GM19468 (cell line): ENCODE results near the gene ZBTB8OS.
A peak's percentile ranks its signal among the peaks of the same experiment; 100 is the strongest.
"Not testable (repeated sequence)": the region's sequence is repeated elsewhere in the genome, so short reads cannot be mapped to it uniquely, and the experiment has no call there.

Source experiments
- ATAC-seq: cut with Tn5 transposase; IDR thresholded peaks from one replicate; pipeline ENCODE4 v1.9.1; 2021; ENCODE audit warnings: mild to moderate bottlenecking, moderate library complexity, moderate number of reproducible peaks; ENCODE audit not compliant: unreplicated experiment; ENCODE audit errors: extremely low read depth

ZBTB8OS gene

GRCh38 chr1:32651461-32652073 is 1.2 kb upstream of the ZBTB8OS start:
- ATAC-seq, result peak; percentile 2

DNA sequence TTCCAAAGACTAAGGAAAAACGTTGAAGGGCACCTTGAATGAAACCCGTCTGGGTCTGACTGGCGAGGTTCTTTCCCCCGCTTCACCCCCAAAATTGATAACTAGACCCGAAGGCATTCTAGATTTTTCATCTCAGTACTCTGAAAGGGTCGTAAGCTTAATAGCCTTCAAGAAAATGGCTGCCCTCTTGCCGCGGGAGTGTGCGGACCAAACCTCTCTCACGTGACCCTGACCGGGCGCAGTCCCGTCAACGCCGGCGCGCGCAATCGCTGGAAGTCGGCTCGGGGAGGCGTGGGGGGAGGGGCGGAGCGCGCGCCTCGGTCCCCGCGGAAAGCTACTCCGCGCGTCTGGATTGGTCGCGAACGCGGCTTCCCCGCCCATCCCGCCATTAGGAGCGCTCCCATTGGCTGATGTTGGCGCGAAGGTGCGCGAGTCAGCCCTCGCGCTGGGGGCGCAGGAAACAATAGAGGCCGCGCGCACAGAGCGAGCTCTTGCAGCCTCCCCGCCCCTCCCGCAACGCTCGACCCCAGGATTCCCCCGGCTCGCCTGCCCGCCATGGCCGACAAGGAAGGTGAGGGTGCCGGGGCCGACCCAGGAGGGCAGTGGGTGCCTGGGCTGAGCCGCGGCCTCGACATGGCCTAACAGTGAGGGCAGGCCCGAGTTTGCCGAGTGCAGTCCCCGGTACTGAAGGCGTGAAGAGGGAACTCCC is 556 bp upstream of the ZBTB8OS start, which contains the start of gene RBBP4:
TSS of gene RBBP4 (plus strand) at position 457 of the 709 bp plus-strand sequence. CDS start at position 556, 99 bp downstream.
- peak; percentile 60 for ATAC-seq

DNA sequence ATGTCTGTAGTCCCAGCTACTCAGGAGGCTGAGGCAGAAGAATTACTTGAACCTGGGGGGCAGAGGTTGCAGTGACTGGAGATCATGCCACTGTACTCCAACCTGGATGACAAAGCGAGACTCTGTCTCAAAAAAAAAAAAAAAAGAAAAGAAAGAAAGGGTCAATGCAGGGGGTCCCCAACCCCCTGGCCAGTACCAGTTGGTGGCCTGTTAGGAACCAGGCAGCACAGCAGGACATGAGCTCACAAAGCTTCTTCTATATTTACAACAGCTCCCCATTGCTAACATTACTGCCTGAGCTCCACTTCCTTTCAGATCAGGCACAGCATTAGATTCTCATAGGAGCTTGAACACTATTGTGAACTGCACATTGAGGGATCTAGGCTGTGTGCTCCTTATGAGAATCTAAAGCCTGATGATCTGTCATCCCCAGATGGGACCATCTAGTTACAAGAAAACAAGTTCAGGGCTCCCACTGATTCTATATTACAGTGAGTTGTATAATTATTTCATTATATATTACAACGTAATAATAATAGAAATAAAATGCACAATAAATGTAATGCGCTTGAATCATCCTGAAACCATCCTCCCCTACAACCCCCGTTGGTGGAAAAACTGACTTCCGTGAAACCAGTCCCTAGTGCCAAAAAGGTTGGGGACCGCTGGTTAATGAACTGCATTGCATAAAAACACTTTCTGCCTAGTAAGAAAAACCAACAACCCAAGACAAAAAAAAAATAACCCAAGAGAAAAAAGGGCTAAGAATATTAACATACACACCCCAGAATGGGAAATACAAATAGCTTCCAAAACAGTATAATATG is 2.8 kb downstream of the ZBTB8OS start:
- ATAC-seq, result no peak

DNA sequence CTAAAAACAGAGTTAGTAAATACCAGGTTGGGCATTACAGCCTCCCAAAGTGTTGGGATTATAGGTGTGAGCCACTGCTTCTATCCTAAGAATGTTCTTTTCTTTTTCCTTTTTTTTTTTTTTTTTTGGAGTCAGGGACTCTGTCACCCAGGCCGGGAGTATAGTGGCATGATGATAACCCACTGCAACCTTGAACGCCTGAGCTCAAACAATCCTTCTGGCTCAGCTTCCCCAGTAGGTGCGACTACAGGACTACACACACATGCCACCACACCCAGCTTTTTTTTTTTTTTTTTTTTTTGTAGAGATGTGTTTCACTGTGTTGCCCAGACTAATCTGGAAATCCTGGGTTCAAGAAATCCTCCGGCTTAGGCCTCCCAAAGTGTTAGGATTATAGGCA is 5.9 kb downstream of the ZBTB8OS start:
- ATAC-seq, result no peak

DNA sequence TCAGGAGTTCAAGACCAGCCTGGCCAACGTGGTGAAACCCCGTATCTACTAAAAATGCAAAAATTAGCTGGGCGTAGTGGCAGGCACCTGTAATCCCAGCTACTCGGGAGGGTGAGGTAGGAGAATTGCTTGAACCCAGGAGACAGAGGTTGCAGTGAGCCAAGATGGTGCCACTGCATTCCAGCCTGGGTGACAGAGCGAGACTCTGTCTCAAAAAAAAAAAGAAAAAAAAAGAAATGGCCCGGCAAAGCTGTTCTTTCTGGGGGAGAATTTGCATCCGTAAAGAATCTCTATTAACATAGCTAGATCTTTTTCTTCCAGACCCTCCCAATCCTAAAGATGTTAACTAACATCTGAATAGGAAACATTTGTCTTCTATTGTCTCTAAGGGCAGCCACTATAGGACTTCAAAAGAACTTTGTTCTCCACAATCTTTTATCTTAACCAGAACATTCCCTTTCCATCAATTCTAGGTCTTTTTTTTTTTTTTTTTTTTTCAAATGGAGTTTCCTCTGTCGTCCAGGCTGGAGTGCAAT is 8.0 kb downstream of the ZBTB8OS start:
- not testable (repeated sequence) for ATAC-seq

- no peak for ATAC-seq
These were observed 10.8 kb downstream of the ZBTB8OS start for GRCh38 chr1:32639489-32640075.

- ATAC-seq, result no peak
These were observed 13.3 kb downstream of the ZBTB8OS start for GRCh38 chr1:32636914-32637645.

GRCh38 chr1:32635508-32636277 is 14.7 kb downstream of the ZBTB8OS start:
- ATAC-seq, result no peak

DNA sequence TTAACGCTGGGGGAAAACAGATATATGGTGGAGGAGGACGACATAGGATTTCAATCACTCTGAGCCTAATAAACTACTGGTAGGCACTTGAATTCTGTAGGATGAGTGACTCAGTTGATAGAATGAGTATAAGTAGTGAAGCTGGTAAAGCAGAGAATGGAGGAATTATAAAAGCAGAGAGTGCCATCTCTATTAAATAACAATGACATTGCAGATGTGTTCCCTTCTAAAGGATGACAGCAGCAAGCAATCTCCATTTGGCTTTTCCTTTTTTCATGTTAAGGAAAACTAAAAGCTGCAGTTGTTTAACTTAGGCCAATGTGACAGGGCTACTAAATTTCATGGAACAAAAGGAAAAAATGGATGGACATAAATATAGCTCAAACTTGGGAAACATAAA is 17.5 kb downstream of the ZBTB8OS start:
- ATAC-seq, result no peak

- ATAC-seq, result not testable (repeated sequence)
These were observed 20.2 kb downstream of the ZBTB8OS start for GRCh38 chr1:32630173-32630572.

- no peak for ATAC-seq
These were observed 22.7 kb downstream of the ZBTB8OS start for GRCh38 chr1:32627596-32628162.

GRCh38 chr1:32626176-32626575 is 24.2 kb downstream of the ZBTB8OS start:
- ATAC-seq, result no peak

DNA sequence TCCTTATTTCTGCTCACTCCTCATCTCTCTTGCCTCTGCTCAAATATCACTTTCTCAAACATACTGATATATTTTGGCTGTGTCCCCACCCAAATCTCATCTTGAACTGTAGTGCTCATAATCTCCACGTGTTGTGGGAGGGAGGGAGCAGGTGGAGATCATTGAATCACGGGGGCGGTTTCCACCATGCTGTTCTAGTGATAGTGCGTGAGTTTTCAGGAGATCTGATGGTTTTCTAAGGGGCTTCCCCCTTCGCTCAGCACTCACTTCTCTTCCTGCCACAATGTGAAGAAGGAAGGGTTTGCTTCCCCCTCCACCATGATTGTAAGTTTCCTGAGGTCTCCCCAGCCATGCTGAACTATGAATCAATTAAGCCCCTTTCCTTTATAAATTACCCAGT is 26.6 kb downstream of the ZBTB8OS start:
- ATAC-seq, result no peak

GRCh38 chr1:32622806-32623681 is 27.3 kb downstream of the ZBTB8OS start:
- ATAC-seq, result no peak

DNA sequence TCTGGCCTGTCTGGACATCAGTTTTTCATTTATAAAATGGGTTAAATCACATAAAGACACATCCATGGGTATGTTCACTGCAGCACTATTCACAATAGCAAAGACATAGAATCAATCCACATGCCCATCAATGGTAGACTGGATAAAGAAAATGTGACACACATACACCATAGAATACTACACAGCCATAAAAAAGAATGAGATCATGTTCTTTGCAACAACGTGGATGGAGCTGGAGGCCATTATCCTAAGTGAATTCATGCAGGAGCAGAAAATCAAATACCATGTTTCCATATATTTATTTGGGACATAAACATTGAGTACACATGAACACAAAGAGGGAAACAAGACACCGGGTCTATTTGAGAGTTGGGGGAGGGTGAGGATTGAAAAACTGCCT is 28.1 kb downstream of the ZBTB8OS start:
- no peak for ATAC-seq

DNA sequence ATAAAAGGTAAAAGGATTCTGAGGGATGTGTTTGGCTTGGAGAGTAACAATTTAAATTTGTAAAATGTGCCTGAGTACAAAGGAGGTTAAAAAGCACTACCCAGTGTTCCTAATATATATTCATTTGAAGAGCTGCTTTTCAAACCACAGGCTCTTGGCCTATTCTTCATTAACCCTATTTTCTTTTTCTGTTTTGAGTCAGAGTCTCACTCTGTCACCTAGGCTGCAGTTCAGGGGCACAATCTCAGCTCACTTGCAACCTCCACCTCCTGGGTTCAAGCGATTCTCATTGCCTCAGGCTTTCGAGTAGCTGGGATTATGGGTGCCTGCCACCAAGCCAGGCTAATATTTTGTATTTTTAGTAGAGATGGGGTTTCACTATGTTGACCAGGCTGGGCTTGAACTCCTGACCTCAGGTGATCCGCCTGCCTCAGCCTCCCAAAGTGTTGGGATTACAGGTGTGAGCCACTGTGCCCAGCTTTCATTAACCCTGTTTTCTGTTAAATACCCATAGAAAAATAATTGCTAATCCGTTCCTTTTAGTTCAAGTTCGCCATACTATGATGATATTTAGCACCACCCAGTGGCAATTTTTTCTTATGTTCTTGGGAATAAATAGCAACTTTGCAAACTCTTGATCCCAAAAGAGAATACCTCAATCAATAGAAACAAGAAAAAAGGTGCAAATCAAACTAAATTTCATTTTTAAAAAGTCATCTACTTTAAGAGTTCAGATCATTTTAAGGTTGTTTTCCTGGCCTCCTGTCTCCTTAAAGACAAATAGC is 30.5 kb downstream of the ZBTB8OS start:
- no peak for ATAC-seq

- ATAC-seq, result no peak
These were observed 31.6 kb downstream of the ZBTB8OS start for GRCh38 chr1:32618673-32619221.
